Astrocyte of the hippocampus (primary cell): ENCODE measurements around the gene CABCOCO1.
A peak's percentile ranks its signal among the peaks of the same experiment; 100 is the strongest.

Experiments
- DNase-seq: peaks from one replicate; pipeline ENCODE4 v3.0.0; 2011; ENCODE audit warnings: low read depth, low spot score

CABCOCO1 gene, protein sequence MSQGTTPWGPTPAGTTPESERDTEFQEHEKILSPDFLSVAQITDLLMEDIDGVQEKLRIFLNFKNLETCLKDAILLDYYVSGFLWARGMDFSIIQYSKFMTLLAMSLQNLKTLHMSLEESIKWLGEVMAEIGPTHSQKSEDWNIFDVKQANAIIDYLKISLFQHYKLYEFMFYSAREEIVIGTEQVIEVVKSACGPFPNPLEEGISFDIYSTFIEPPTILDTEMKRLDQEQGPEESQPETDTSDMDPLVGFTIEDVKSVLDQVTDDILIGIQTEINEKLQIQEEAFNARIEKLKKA

DNA sequence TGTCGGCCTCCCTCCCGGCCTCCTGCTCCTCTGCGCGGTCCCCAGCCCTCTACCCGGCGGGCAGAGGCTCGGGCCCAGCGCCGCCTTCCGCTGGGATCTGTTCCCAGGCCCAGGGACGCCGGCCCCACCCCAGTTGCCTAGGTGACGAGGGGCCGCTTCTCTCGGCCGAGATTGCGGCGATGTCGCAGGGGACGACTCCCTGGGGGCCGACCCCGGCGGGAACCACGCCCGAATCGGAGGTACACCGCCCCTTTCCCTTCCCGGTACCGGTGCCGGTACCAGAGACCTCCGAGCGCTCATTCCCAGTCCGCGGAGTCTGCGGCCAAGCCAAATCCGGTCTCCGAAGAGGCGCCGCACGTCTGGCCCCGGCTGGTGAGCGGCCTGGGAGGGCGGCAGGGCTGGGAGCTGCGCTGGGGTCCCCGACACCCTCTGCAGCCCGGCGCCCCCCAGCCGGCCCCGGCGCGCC is at the start of gene CABCOCO1:
Gene CABCOCO1, plus strand, starts transcription at position 136 of the 466 bp plus-strand sequence. Its CDS starts 44 bp downstream, at position 180.
- DNase-seq: peak; percentile 89

- DNase-seq: no peak
These were observed 49.1 kb upstream of the CABCOCO1 start for GRCh38 chr10:61613665-61614064.

DNA sequence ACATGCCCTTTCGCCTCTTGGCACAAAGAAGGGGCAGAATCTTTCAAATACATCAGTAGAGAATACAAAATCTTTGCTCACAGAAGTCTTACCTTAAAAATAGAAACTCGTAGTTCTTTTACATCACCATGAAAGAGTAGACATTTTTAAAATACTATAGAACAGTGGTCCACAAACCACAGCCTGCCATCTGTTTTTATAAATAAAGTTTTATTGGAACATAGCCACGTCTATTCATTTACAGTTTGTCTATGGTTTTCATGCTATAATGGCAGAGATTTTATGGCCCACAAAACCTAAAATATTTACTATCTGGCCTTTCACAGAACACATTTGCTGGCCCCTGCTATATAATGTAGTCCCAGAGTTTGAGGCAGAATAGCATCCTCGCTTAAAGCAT is 46.1 kb upstream of the CABCOCO1 start:
- DNase-seq: no peak

- DNase-seq: no peak
These were observed 45.5 kb upstream of the CABCOCO1 start for GRCh38 chr10:61617180-61617579.

DNA sequence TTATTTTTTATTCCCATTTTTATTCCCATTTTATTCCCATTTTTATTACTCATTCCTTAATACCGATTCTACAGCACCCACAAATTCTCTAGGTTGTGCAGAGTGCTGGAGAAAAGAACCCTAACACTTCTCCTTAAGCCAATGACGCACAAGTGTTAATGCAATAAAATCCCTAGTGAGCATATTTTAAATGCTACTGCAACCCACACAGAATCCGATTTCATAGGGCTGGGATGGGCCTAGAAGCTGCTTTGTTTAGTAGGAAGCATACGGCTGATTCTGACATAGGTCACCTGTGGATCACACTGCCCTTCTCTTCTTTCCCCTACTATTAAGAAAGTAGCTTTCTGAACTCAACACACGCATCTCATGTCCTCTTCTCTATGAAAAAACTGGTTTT is 45.1 kb upstream of the CABCOCO1 start:
- no peak for DNase-seq

- DNase-seq: no peak
These were observed 44.3 kb upstream of the CABCOCO1 start for GRCh38 chr10:61618388-61618961.

GRCh38 chr10:61620506-61620905 is 42.2 kb upstream of the CABCOCO1 start:
- no peak for DNase-seq

DNA sequence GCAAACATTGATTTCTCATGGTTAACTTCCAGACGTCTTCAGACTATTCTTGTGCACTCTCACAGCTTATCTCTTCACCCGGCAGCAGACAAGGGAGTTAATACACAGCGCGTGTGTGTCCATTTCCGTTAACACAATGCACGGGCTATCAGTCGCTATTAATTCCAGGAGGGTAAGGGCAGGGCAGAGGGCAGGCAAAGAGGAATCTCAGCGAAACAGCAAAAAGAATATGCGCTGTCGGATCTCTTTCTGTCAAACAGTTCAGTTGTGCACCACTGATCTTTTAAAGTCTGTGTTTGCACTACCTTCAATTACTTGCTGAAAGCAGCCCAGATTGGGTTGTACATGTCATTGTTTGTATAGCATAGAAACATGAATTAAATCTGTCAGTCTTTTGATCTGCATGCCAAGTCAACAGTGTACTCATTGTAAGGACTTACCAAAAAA is 41.1 kb upstream of the CABCOCO1 start:
- peak; percentile 12 for DNase-seq

GRCh38 chr10:61623161-61623560 is 39.6 kb upstream of the CABCOCO1 start:
- DNase-seq: peak; percentile 21

GRCh38 chr10:61626209-61626608 is 36.5 kb upstream of the CABCOCO1 start:
- DNase-seq: no peak

DNA sequence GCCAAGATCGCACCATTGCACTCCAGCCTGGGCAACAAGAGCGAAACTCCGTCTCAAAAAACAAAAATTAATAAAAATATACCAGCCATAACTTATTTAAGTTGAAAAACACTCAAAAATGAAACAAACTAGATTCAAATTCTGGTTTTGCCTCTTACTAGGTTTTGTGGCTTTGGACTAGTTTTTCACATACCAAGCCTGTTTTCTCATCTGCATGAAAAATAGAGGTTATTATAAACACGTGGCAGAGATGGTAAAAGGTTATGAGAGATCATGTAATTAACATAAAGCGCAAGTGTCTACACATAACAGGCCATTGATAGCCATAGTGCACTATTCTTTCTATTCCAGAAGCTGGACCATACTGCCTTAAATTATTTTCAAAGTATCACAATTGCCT is 35.5 kb upstream of the CABCOCO1 start:
- peak; percentile 40 for DNase-seq

DNA sequence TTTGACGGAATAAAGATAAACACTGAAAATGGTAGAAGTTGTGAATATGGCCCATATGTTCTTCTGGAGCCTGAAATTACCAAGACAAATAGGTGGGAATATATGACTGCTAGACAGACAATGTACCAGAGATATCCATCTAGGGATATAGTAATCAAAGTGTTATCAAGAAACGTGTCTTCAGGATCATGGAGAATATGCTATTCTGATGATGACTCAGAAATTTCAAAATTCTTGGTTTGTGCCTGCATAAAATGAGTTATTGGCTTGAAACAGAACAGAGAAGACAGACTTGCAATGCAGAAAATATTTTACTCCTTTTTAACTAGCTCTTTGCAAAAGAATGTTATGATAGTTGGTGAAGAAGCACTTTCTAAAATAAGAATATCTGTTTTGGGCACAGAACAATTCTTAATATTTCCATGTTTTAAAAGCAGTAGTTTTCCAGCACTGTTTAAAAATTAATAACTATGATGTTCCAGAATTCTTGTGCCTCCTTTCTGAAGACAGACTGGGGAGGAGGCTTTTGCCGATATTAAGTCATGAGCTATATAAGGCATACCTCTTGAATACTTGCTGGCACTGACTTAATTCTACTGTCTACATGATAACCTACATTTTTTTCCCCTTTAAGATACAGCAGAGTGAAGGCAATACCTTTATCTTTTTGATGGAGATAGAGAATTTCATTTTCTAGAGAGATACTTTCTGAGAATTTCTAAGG is 34.4 kb upstream of the CABCOCO1 start:
- peak; percentile 26 for DNase-seq

GRCh38 chr10:61628875-61629513 is 33.7 kb upstream of the CABCOCO1 start:
- peak; percentile 92 for DNase-seq

DNA sequence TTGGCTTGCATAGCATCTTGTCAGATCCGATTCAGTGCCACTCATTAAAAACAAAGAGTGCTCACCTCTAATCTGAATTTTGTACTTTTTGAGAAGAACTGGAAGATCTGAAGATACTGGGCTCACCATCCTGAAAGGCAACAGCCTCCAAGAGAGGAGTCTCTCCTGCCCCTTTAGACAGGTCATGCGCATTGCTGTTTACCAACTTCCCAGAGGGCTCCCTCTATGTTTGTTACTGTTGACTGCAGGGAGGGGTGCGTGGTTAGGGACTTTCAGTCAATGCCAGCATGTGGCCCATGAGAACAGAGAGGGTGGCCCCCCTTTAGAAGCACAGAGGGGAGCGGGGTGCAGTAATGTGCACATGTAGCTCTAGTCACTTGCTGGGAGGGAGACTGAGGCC is 33.2 kb upstream of the CABCOCO1 start:
- peak; percentile 7 for DNase-seq

DNA sequence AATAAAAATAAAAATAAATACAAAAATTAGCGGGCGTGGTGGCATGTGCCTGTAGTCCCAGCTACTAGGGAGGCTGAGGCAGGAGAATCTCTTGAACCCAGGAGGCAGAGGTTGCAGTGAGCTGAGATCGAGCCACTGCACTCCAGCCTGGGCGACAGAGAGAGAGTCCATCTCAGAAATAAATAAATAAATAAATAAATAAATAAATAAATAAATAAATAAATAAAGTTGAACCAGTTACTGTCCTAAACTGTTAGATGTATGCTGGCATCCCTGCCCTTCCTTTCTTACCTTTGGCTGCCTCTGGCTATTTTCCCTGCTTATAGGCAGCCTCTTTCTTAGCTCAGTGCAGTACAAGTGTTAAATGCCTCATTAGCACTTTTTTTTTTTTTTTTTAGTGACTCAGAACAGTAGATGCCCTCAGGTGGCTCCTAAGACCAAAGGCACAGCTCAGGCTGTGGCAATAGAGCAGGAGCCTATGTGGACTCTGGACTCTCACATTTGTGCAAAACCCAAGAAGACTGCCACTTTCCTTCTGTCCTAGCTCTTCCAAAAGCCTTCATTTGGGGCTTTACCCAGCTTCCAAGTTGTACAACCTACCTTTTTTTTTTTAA is 30.6 kb upstream of the CABCOCO1 start:
- no peak for DNase-seq

DNA sequence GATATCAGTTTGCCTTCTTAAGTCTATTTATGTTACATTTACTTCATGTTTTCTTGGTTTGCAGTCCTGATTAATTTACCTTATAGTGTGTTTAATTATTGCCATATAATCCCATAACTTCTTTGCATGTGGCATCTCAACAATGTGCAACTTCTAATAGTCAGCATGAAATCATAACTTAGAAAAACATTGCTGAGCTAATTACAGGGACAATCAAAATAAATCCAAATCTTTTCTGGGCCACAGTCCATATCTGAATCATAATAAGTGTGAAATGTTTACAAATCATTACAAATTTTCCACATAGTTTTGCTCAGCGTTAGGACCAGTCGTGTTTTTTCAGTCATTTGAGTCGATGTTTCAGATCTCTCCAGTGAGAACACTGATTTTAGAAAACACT is 29.1 kb upstream of the CABCOCO1 start:
- peak; percentile 18 for DNase-seq

DNA sequence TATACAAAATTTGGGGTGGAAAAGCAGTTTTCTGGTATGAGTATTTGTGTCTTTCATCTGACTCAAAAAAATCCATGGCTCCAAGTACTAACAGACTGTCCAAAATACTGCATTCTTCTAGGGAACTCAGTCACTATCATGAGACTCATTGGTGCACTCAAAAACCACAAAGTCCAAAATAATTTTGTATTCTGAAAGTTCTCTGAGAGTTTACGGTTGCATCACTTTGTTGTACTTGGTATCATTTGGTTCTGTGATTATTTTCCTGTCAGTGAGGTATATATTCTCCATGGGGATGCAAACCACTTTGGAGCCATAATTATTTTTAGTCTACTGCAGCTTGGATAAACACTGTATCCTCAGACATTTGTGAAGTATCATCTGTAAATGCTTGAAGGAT is 28.0 kb upstream of the CABCOCO1 start:
- peak; percentile 30 for DNase-seq

GRCh38 chr10:61635471-61635870 is 27.3 kb upstream of the CABCOCO1 start:
- DNase-seq: peak; percentile 24

DNA sequence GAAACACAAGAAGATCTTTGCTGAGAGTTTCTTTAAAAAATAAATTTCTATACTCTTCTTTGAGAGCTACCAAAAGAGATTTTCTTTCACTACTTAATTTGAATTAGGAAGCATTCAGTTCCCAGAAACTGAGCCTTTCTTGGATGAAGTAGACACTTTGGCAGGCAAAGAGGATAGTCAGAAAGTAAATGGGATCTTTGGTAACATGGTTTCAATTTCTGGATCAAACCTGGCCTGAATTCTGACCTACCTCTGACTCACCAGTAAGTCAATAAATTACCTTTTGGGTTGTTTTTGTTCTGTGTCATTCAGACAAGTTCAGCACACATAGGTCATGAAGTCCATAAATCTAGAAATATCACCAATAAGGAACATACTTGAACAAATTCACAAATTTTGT is 26.8 kb upstream of the CABCOCO1 start:
- peak; percentile 45 for DNase-seq

GRCh38 chr10:61639952-61640351 is 22.8 kb upstream of the CABCOCO1 start:
- DNase-seq: no peak

- no peak for DNase-seq
These were observed 21.9 kb upstream of the CABCOCO1 start for GRCh38 chr10:61640856-61641255.

GRCh38 chr10:61642150-61642571 is 20.6 kb upstream of the CABCOCO1 start:
- peak; percentile 42 for DNase-seq
